ENCODE data around the gene FAM229A. TPM values are rescaled to one million over a fixed set of nuclear protein-coding genes. Genes with fewer than 3 reads are reported as not detected.
A peak's percentile ranks its signal among the peaks of the same experiment; 100 is the strongest.

The FAM229A gene
- total and polyA plus RNA-seq, 9 of the 15 experiments (the other 6 are each of a cell fraction or from before 2014, with no cell fraction given): 0.04 to 21.6 (median 7.4) TPM

DNA sequence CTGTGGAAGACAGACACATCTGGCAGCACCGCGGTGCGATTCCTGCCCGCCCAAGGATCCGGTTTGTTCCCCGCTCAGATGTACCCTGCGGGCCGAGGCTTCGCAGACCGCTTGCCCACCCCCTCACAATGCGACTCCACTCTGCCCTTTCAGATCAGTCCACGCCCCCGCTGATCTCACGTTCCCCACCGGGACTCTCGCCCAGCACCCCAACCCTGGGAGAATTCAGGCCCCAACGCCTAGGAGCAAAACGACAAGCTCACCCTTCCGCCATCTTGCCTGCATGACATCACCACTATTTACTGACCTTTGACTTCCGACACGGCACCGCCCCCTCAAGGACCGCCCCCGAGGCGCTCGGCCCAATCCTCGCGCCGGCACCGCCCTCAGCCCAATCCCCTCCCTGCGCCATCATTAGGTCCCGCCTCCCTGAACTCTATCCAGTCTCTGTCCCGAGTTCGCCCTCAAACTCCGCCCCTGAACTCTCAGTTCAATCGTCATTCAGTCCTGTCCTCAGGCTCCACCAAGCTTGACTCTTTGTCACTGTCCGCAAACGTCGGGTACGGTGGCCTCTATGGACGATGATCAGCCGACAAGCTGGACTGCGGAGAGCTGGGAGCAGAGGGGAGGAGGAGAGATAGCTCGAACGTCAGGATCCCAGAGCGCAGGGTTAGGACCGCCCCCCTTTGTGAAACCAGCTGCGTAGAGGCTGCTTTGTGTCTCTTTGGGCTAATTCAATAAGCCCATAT is 32.0 kb upstream of the FAM229A start, which contains the start of gene BSDC1 (continued):
- TF ChIP-seq CREB3L1 (IDR thresholded peaks at IDR 0.05; ENCODE audit: borderline replicate concordance, low read depth): 0 out of 2 replicates have a peak, but pooled peaks have one; percentile 30
- peak; percentile 76 for TF ChIP-seq KDM5B (IDR thresholded peaks at IDR 0.05; ENCODE audit: insufficient replicate concordance, low read depth, low read length)
- peak in 1 of 2 experiments; percentile 48; a peak in 1 of 4 replicates for TF ChIP-seq TEAD1 (CRISPR knock-in tag; IDR thresholded peaks at IDR 0.05)
- TF ChIP-seq BMI1 (IDR thresholded peaks at IDR 0.05; ENCODE audit: low read length): no peak
- TF ChIP-seq, protein P1, sequence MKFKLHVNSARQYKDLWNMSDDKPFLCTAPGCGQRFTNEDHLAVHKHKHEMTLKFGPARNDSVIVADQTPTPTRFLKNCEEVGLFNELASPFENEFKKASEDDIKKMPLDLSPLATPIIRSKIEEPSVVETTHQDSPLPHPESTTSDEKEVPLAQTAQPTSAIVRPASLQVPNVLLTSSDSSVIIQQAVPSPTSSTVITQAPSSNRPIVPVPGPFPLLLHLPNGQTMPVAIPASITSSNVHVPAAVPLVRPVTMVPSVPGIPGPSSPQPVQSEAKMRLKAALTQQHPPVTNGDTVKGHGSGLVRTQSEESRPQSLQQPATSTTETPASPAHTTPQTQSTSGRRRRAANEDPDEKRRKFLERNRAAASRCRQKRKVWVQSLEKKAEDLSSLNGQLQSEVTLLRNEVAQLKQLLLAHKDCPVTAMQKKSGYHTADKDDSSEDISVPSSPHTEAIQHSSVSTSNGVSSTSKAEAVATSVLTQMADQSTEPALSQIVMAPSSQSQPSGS (CRISPR knock-in tag; IDR thresholded peaks at IDR 0.05): peak; percentile 98
- peak; percentile 98 for TF ChIP-seq JUND (IDR thresholded peaks at IDR 0.05; ENCODE audit: borderline replicate concordance, low read depth, low read length)
- peak; percentile 99 for TF ChIP-seq JUND (tag; IDR thresholded peaks at IDR 0.05; ENCODE audit: borderline replicate concordance, low read depth, low read length)
- peak; percentile 59; the same call in 1 of the 2 replicates for TF ChIP-seq NCOR1 (IDR thresholded peaks at IDR 0.05)
- TF ChIP-seq IRF2 (CRISPR knock-in tag; IDR thresholded peaks at IDR 0.05): no peak
- peak; percentile 16; the same call in 1 of the 2 replicates for TF ChIP-seq KLF6 (CRISPR knock-in tag; IDR thresholded peaks at IDR 0.05; ENCODE audit: borderline replicate concordance)
- peak; percentile 83 for TF ChIP-seq ZNF175 (CRISPR knock-in tag; IDR thresholded peaks at IDR 0.05; ENCODE audit: low read depth)
- TF ChIP-seq ARID4B (CRISPR knock-in tag; IDR thresholded peaks at IDR 0.05): peak; percentile 71
- 0 out of 2 replicates have a peak, but pooled peaks have one; percentile 32 for TF ChIP-seq ERF (CRISPR knock-in tag; IDR thresholded peaks at IDR 0.05)
- 0 out of 2 replicates have a peak, but pooled peaks have one; percentile 40 for TF ChIP-seq ZNF24 (IDR thresholded peaks at IDR 0.05)
- no peak for TF ChIP-seq KHSRP (IDR thresholded peaks at IDR 0.05)
- peak; percentile 87 for TF ChIP-seq EGR1 (conservative IDR thresholded peaks at IDR 0.05)
- TF ChIP-seq, protein P2, sequence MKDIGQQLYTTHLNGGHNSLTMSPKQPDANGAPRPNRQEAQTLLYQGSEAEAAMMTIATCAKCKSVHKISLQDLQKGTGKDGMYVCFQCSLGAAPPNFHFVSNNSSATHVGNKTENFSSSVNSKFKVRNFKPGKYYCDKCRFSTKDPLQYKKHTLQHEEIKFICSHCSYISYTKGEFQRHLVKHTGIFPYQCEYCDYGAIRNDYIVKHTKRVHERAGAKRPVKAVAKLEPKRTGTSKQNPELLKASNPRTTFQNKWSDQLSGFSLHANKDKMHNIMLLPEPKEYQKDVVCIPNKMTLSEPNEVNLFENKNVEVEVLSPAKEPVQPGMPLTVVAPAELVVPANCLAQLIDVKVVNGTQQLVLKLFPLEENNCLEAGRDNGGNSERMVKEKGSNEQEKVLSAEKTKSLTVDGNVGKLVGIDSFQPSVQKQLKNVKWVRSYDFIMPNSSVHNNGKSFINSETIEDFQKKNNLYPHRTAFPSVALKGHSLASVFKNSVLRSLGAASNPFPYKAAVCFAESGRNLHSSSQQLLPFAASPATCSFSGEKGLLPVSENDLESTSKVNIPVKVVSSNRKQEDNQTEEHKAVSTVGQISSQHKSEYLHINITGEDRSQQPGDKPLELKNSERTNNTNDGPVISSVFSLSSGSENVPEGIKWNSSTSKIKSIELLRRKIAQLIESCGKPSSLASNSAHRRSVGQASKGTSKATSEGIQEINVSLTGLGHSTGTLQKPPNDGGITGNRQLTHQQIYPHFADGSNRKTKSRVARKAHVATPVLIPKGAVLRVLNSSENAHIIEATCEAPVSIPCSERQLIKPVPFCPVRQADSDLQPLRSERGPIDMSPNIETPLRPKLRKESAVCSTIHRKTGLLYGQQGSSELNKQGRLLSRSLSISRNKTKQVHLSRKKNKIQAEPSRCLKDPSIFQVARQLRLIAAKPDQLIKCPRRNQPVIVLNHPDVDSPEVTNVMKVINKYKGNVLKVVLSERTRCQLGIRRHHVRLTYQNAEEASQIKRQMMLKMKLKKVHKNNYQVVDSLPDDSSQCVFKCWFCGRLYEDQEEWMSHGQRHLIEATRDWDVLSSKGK (CRISPR knock-in tag; IDR thresholded peaks at IDR 0.05): no peak

Measured in K562 (cell line).